Measurements from ENCODE around the gene INTS3. TPM values are rescaled to one million over a fixed set of nuclear protein-coding genes. Genes with fewer than 3 reads are reported as not detected.

INTS3 gene
- total RNA-seq, 1 donor from 2014 or later = 45.1 TPM

GRCh38 chr1:153803470-153804056 lies 75.7 kb downstream of the INTS3 start:
- Mint-ChIP-seq H3K27me3 (ENCODE audit: insufficient read depth, low read depth) (peaks cover 4% of the 10 kb centered on the region), H3K36me3 (peaks cover 18% of the 10 kb centered on the region), H3K4me3 (no peak overlapping the region), H3K4me1 (peaks cover 11% of the 10 kb centered on the region), H3K27ac (peak overlapping the region; percentile 6), H3K9me3 (no peaks in the 10 kb centered on the region)
- Histone ChIP-seq H3K79me2 (ENCODE audit: low read depth) (no peaks in the 10 kb centered on the region), H3F3A (ENCODE audit: low read depth) (peaks cover 7% of the 10 kb centered on the region), H3K9ac (no peak overlapping the region), H2AFZ (replicated peaks) (no peak overlapping the region), H3K4me1 (no peaks in the 10 kb centered on the region), H3K27me3 (no peaks in the 10 kb centered on the region), H3K27ac (no peak overlapping the region), H3K9me3 (ENCODE audit: low read depth) (no peaks in the 10 kb centered on the region), H3K4me3 (no peak overlapping the region), H3K36me3 (no peaks in the 10 kb centered on the region), H4K20me1 (ENCODE audit: low read depth) (peaks cover 12% of the 10 kb centered on the region), H3K4me2 (no peak overlapping the region)
- DNase-seq (ENCODE audit: low spot score) = no peak
- no peak for TF ChIP-seq EZH2phosphoT487 (IDR thresholded peaks at IDR 0.05)
- TF ChIP-seq, protein P1, sequence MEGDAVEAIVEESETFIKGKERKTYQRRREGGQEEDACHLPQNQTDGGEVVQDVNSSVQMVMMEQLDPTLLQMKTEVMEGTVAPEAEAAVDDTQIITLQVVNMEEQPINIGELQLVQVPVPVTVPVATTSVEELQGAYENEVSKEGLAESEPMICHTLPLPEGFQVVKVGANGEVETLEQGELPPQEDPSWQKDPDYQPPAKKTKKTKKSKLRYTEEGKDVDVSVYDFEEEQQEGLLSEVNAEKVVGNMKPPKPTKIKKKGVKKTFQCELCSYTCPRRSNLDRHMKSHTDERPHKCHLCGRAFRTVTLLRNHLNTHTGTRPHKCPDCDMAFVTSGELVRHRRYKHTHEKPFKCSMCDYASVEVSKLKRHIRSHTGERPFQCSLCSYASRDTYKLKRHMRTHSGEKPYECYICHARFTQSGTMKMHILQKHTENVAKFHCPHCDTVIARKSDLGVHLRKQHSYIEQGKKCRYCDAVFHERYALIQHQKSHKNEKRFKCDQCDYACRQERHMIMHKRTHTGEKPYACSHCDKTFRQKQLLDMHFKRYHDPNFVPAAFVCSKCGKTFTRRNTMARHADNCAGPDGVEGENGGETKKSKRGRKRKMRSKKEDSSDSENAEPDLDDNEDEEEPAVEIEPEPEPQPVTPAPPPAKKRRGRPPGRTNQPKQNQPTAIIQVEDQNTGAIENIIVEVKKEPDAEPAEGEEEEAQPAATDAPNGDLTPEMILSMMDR (IDR thresholded peaks at IDR 0.05) = no peak
- no peak for TF ChIP-seq EZH2 (IDR thresholded peaks at IDR 0.05)

DNA sequence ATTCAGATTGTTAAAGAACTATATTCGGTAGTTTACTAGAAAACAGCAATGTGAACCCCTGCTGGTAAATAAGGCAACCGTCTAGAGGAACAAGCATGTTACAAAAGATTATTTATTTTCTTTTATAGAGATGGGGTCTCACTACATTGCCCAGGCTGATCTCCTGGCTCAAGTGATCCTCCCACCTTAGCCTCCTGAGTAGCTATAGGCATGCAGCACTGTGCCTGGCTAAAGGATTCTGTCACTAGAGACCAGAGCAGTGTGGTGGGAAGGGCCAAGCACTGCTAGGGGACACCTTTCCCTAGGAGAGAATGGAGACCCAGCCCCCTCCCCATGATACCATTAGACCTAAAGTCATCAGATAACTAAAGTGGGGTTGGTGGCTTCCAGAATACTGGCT lies 76.3 kb downstream of the INTS3 start:
- H3K9me3 ChIP-seq (ENCODE audit: low read depth) = no peaks in the 10 kb centered on the region
- H3K27ac Mint-ChIP-seq = no peak overlapping the region
- no peak overlapping the region for H3K4me3 ChIP-seq
- no peak overlapping the region for H3K27ac ChIP-seq
- H3K4me1 Mint-ChIP-seq = peaks cover 11% of the 10 kb centered on the region
- H3K27me3 ChIP-seq = no peaks in the 10 kb centered on the region
- no peaks in the 10 kb centered on the region for H3K36me3 ChIP-seq
- H3K9me3 Mint-ChIP-seq = no peaks in the 10 kb centered on the region
- H2AFZ ChIP-seq (replicated peaks) = no peak overlapping the region
- H3K4me1 ChIP-seq = no peaks in the 10 kb centered on the region
- TF ChIP-seq, protein P1 (IDR thresholded peaks at IDR 0.05) = no peak
- TF ChIP-seq EZH2 (IDR thresholded peaks at IDR 0.05) = no peak
- TF ChIP-seq EZH2phosphoT487 (IDR thresholded peaks at IDR 0.05) = no peak
- peaks cover 12% of the 10 kb centered on the region for H4K20me1 ChIP-seq (ENCODE audit: low read depth)
- peaks cover 22% of the 10 kb centered on the region for H3K36me3 Mint-ChIP-seq
- H3K79me2 ChIP-seq (ENCODE audit: low read depth) = no peaks in the 10 kb centered on the region
- no peak overlapping the region for H3K4me2 ChIP-seq
- no peak for DNase-seq (ENCODE audit: low spot score)
- peaks cover 8% of the 10 kb centered on the region for H3K27me3 Mint-ChIP-seq (ENCODE audit: insufficient read depth, low read depth)
- H3K9ac ChIP-seq = no peak overlapping the region
- peaks cover 4% of the 10 kb centered on the region for H3F3A ChIP-seq (ENCODE audit: low read depth)
- H3K4me3 Mint-ChIP-seq = no peak overlapping the region

- H3K4me3 ChIP-seq = no peak overlapping the region
- H3K9me3 ChIP-seq (ENCODE audit: low read depth) = no peaks in the 10 kb centered on the region
- no peaks in the 10 kb centered on the region for H3K4me1 ChIP-seq
- H3K4me2 ChIP-seq = no peak overlapping the region
- Mint-ChIP-seq H3K9me3 (no peaks in the 10 kb centered on the region), H3K36me3 (peaks cover 28% of the 10 kb centered on the region), H3K4me3 (no peak overlapping the region), H3K27ac (no peak overlapping the region), H3K27me3 (ENCODE audit: insufficient read depth, low read depth) (peaks cover 8% of the 10 kb centered on the region), H3K4me1 (peaks cover 11% of the 10 kb centered on the region)
- H3K36me3 ChIP-seq = no peaks in the 10 kb centered on the region
- H3K27me3 ChIP-seq = no peaks in the 10 kb centered on the region
- H4K20me1 ChIP-seq (ENCODE audit: low read depth) = peaks cover 12% of the 10 kb centered on the region
- H3K79me2 ChIP-seq (ENCODE audit: low read depth) = no peaks in the 10 kb centered on the region
- no peak overlapping the region for H3K27ac ChIP-seq
- no peak overlapping the region for H3K9ac ChIP-seq
- H3F3A ChIP-seq (ENCODE audit: low read depth) = peaks cover 4% of the 10 kb centered on the region
- no peak for DNase-seq (ENCODE audit: low spot score)
- no peak overlapping the region for H2AFZ ChIP-seq (replicated peaks)
- no peak for TF ChIP-seq EZH2 (IDR thresholded peaks at IDR 0.05)
Measured at GRCh38 chr1:153805042-153805745, 77.3 kb downstream of the INTS3 start.

Data from neural progenitor cell (in vitro differentiated cells).